C4-2B (cell line): ENCODE measurements around the gene TMEM106C.

Source experiments
- CTCF ChIP-seq: fragments of 450-650 bp; conservative IDR thresholded peaks from 2 replicates; pipeline ENCODE4 v1.5.1; 2017; ENCODE audit warnings: mild to moderate bottlenecking
- ZFX ChIP-seq: fragments of 450-650 bp; IDR thresholded peaks from 2 replicates; pipeline ENCODE4 v1.6.1; 2017

DNA sequence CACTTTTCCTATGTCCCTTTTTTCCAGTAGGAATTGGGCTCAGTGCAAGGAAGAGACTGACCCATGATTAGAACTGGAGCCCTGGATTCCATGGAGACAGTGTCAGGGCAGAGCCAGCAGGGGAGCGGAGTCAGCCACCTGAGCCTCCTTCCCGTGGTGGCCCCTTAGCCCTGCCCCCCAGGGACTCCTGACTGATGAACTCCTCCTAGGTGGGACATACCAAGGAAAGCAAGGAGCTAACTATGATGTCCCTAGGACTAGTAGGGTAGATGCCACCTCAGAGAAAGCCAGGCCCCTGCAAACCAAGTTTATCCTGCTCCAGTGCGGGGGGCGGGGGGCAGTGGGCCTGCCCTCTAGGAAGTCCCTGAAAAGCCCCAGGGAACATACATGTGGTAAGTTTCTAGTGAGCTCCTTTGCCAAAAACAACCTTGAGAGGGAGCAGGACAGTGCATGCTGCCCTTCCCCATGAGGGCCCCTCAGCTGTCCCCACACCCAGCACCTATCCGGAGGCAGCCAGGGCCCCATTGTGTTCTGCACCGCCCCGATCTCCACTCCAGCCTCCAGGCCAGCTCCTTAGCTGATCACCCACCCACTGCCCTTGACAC, 47.1 kb downstream of the TMEM106C start:
- no peak for TF ChIP-seq CTCF
- TF ChIP-seq ZFX = no peak
